Measurements from ENCODE around the gene TREH.
A peak's percentile ranks its signal among the peaks of the same experiment; 100 is the strongest.

Gene TREH

DNA sequence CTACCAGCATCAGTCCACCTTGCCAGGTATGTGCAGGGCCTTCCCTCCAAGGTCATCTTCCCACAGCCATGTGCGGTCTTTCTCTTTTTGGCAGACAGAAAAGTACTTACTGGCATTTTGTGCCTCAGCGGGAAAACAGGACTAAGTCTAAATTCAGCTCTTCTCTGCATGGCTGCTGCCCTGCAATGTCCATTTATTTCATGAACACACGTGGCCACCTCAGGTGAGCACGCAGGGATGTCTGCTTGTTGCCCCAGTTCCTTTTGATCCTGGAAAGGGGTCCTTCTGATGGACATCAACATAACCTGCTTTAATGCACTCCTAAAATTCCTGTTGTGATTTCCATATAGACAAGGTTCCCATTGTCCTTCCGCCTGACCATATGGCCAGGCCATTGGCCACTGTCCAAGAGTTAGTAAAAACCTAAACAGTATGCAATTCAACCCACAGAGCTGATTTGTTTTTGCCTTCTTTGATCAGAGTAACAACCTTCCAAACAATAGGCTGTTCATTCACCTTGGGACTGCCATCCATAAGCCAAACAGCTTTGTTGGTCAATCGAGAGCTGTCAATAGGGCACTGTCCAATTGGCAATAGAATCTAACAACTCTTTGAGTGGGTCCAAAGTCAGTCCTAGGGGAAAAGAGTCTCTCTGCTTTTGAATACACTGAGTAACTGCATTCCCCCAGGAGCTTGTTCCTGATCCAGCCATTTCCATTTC, 5.9 kb downstream of the TREH start:
- FAIRE-seq (no peak), DNase-seq (ENCODE audit: extremely low spot score, insufficient read length, low read depth) (no peak)

- FAIRE-seq (no peak), DNase-seq (ENCODE audit: extremely low spot score, insufficient read length, low read depth) (no peak)
Observed at GRCh38 chr11:118672846-118673245, 6.6 kb downstream of the TREH start.

GRCh38 chr11:118671254-118671653, 8.2 kb downstream of the TREH start:
- FAIRE-seq: no peak

GRCh38 chr11:118670063-118670462, 9.4 kb downstream of the TREH start:
- DNase-seq (ENCODE audit: extremely low spot score, insufficient read length, low read depth) (no peak), FAIRE-seq (no peak)

More at GRCh38 chr11:118671254-118671653, 8.2 kb downstream of the TREH start:
- no peak for DNase-seq (ENCODE audit: extremely low spot score, insufficient read length, low read depth)

- DNase-seq (ENCODE audit: extremely low spot score, insufficient read length, low read depth) (no peak), FAIRE-seq (no peak)
Observed at GRCh38 chr11:118666371-118666770, 13.1 kb downstream of the TREH start.

DNA sequence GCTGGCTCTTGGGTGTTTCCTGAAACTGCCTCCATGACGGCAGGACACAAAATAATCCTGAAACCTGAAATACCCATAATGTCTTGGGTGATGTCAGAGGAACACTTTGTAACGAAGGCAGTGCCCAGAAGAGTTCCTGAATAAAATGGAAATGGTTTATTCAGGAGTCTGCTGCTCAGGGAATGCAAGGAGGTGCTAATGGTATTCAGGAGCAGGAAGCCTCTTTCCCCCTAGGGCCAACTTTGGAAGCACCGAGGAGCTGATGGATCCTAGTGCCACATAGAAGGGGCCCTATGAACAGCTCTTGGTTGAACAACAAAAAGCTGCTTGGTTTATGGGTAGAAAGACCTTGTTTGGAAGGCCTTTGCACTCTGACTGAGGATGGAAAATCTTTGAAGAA, 15.5 kb downstream of the TREH start:
- no peak for FAIRE-seq
- no peak for DNase-seq (ENCODE audit: extremely low spot score, insufficient read length, low read depth)

DNA sequence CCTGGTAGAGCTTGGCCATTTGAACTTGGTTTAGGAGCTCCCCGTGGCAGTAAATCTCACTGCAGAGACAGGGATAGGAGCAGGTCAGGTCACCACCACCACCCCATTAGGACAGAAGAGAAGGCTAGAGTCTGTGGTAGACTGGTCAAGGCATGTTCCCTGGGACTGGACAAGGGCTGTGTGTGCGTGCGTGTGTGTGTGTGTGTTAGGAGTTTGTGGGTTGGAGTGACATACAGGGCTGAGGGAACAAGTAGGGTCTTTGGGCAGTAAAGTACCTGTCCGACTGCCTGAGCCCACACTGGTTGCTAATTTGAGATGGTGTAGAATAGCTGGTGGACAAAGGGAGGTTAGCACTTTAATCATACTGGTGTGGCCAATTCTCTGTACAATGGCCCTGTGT, 16.1 kb downstream of the TREH start:
- no peak for DNase-seq (ENCODE audit: extremely low spot score, insufficient read length, low read depth)
- FAIRE-seq: no peak

GRCh38 chr11:118662401-118663271, 16.8 kb downstream of the TREH start:
- FAIRE-seq (no peak), DNase-seq (ENCODE audit: extremely low spot score, insufficient read length, low read depth) (no peak)

GRCh38 chr11:118661425-118662301, 17.8 kb downstream of the TREH start:
- DNase-seq (ENCODE audit: extremely low spot score, insufficient read length, low read depth) (no peak), FAIRE-seq (no peak)

- FAIRE-seq: no peak
- no peak for DNase-seq (ENCODE audit: extremely low spot score, insufficient read length, low read depth)
Observed at GRCh38 chr11:118660681-118661424, 18.6 kb downstream of the TREH start.

- FAIRE-seq: no peak
- no peak for DNase-seq (ENCODE audit: extremely low spot score, insufficient read length, low read depth)
Observed at GRCh38 chr11:118659953-118660680, 19.3 kb downstream of the TREH start.

DNA sequence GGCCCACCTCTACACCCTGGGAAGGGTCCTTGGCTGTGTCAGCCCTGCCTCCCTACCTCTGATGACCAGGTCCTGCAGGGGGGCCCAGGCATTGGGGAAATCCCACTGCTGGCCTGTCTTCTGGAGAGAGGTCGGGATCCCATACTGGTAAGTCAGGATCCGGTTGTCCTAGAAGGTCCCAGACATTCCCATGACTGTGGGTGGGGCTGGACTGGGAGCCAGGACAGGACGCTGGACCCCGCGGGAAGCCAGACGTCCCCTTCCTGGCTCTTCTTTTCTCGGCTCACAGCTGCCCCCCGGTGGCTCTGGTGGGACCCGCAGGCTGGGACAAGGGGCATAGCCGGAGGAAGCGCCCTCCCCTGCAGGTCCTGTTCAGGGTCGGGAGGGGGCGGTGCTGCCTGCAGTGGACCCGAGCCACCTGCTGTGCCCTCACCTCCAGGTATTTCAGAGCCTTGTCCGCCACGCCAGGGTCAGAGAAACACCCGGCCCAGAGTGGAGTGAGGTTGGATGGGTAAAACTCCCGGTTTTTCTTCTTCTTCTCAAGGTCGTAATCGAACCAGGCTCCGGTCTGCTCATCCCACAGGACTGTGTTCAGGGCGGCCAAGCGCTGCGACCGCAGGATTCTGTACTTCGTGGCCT, 20.0 kb downstream of the TREH start:
- FAIRE-seq: peak; percentile 86
- peak; percentile 82 for DNase-seq (ENCODE audit: extremely low spot score, insufficient read length, low read depth)

GRCh38 chr11:118658429-118659313, 20.8 kb downstream of the TREH start:
- FAIRE-seq: no peak
- no peak for DNase-seq (ENCODE audit: extremely low spot score, insufficient read length, low read depth)

DNA sequence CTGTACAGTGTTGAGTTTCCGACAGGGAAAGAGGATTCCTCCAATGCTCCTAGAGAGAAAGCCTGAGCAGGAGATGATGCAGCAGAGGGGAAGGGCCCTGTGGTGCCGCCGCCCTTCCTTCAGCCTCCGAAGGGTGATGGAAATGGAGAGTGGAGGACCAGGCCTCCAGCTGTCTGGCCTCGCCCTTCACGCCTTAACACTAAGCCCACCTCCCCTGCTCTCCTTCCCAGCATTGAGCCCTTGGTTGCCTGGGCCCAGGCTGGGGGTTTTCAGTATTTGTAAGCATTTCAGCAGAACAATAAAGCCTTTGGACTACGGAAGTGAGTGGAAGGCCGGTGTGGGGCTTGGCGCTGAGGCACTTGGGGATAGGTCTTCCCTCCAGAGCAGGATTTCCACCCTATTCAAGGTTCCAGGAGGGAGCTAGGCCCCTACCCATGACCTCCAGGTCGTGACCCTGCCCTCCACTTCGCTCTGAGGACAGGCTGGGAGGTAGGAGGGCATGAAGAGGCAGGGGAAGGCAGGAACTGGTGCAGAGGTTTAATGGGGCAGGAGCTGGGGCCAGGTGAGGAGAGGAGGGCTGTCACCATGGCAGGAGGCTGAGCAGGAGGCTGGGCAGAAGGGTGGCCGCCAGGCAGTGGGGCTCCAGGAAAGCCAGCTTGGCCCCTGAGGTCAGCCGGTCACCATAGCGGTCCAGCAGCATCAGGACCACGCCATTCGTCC, 21.6 kb downstream of the TREH start:
- no peak for DNase-seq (ENCODE audit: extremely low spot score, insufficient read length, low read depth)
- FAIRE-seq: no peak

DNA sequence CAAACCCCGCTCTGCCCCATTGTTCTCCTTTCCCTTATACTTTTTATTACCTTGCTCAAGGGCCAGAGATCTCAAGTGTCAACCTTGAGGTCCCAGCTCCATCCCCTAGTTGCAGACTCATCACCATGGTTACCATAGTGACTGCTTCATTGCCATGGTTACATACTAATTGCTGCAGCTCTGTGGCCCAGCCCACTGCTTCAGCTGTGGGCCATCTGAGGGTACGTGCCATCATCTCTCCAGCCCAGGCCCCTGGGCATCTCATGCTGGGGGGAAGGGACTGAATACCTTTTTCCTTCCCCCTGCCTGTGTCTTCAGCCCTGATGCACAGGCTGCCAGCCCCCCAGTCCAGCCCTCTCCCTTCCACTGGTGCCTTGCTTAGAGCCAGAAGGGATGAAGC, 22.2 kb downstream of the TREH start:
- FAIRE-seq (no peak), DNase-seq (ENCODE audit: extremely low spot score, insufficient read length, low read depth) (no peak)

- no peak for FAIRE-seq
- no peak for DNase-seq (ENCODE audit: extremely low spot score, insufficient read length, low read depth)
Observed at GRCh38 chr11:118656563-118657165, 22.8 kb downstream of the TREH start.
